GM23248 (cell line): ENCODE data around the gene IL17A. TPM values are rescaled to one million over a fixed set of nuclear protein-coding genes. Genes with fewer than 3 reads are reported as not detected.

ENCODE experiments used
- DNase-seq: peaks from one replicate; pipeline ENCODE4 v3.0.0-alpha.2; 2015
- H2AFZ ChIP-seq: fragments of 200-600 bp; sonication (generic); 2 replicates; pipeline ENCODE4 v1.6.1; 2016; ENCODE audit warnings: antibody characterized with exemption
- H3F3A ChIP-seq: fragments of 200-600 bp; sonication (generic); 2 replicates; pipeline ENCODE4 v1.6.1; 2016; ENCODE audit warnings: mild to moderate bottlenecking, antibody characterized with exemption, mixed run types; ENCODE audit not compliant: insufficient read depth
- H3K27ac ChIP-seq: fragments of 200-600 bp; sonication (generic); 2 replicates; pipeline ENCODE4 v1.5.1; 2016; ENCODE audit warnings: mild to moderate bottlenecking
- H3K27me3 ChIP-seq: fragments of 200-600 bp; sonication (generic); replicated peaks from 2 replicates; pipeline ENCODE4 v1.6.1; 2016; ENCODE audit warnings: mild to moderate bottlenecking; ENCODE audit not compliant: insufficient read depth
- H3K36me3 ChIP-seq: fragments of 200-600 bp; sonication (generic); 2 replicates; pipeline ENCODE4 v1.6.1; 2016; ENCODE audit warnings: low read depth, mild to moderate bottlenecking
- H3K4me1 ChIP-seq: fragments of 200-600 bp; sonication (generic); 2 replicates; pipeline ENCODE4 v1.6.1; 2016; ENCODE audit warnings: mild to moderate bottlenecking; ENCODE audit not compliant: insufficient read depth
- H3K4me2 ChIP-seq: fragments of 200-600 bp; sonication (generic); one replicate; pipeline ENCODE4 v1.6.1; 2016; ENCODE audit warnings: mild to moderate bottlenecking; ENCODE audit not compliant: unreplicated experiment
- H3K4me3 ChIP-seq: fragments of 200-600 bp; sonication (generic); 2 replicates; pipeline ENCODE4 v1.5.1; 2016; ENCODE audit warnings: mild to moderate bottlenecking
- H3K79me2 ChIP-seq: fragments of 200-600 bp; sonication (generic); 2 replicates; pipeline ENCODE4 v1.6.1; 2016; ENCODE audit warnings: mild to moderate bottlenecking; ENCODE audit not compliant: insufficient read depth
- H3K9ac ChIP-seq: fragments of 200-600 bp; sonication (generic); 2 replicates; pipeline ENCODE4 v1.6.1; 2016; ENCODE audit warnings: mild to moderate bottlenecking
- H3K9me2 ChIP-seq: fragments of 200-600 bp; sonication (generic); 2 replicates; pipeline ENCODE4 v1.6.1; 2016; ENCODE audit warnings: mixed run types, mild to moderate bottlenecking, moderate library complexity; ENCODE audit not compliant: insufficient read depth
- H3K9me3 ChIP-seq: fragments of 200-600 bp; sonication (generic); one replicate; pipeline ENCODE4 v1.6.1; 2017; ENCODE audit warnings: low read depth
- H4K20me1 ChIP-seq: fragments of 200-600 bp; sonication (generic); 2 replicates; pipeline ENCODE4 v1.6.0; 2016; ENCODE audit not compliant: insufficient read depth
- EZH2 ChIP-seq: fragments of 200-600 bp; sonication (generic); IDR thresholded peaks from 2 replicates; pipeline ENCODE4 v1.6.1; 2018; ENCODE audit warnings: antibody characterized with exemption, mild to moderate bottlenecking; ENCODE audit not compliant: insufficient read depth, poor library complexity, severe bottlenecking
- EZH2phosphoT487 ChIP-seq: fragments of 200-600 bp; sonication (generic); IDR thresholded peaks from 2 replicates; pipeline ENCODE4 v1.6.1; 2018; ENCODE audit warnings: antibody characterized with exemption, moderate library complexity, mild to moderate bottlenecking, low read depth; ENCODE audit not compliant: insufficient read depth
- WGBS, 2 experiments: methylation state at CpG; one replicate each; pipeline ENCODE4 v1.1.6; 2015 to 2017; ENCODE audit warnings: low lambda C conversion rate in 2 of 2, low coverage in 1 of 2; ENCODE audit errors: missing lambda C conversion rate in 2 of 2; 5-methylcytosine and 5-hydroxymethylcytosine counted together
- in situ Hi-C: fragments of 300-500 bp; cut with MboI; formaldehyde crosslinking; loops from 2 replicates; pipeline ENCODE4 v1.15.0; 2020
- polyA plus RNA-seq: library from polyadenylated mRNA; unstranded; fragments of >200 nt; fragmentation: Nextera tagmentation; extraction: Ambion mirVana; gene quantifications from 2 replicates; pipeline ENCODE4 v1.2.1, GENCODE V29; 2016
- total RNA-seq: library from RNA; depleted of rRNA; stranded (reverse); fragments of >200 nt; shearing (Covaris generic); gene quantifications from 2 replicates; pipeline ENCODE4 v1.2.3, GENCODE V29; 2014

The IL17A gene
- total and polyA plus RNA-seq, 2 experiments from 2014 or later, result not detected

DNA sequence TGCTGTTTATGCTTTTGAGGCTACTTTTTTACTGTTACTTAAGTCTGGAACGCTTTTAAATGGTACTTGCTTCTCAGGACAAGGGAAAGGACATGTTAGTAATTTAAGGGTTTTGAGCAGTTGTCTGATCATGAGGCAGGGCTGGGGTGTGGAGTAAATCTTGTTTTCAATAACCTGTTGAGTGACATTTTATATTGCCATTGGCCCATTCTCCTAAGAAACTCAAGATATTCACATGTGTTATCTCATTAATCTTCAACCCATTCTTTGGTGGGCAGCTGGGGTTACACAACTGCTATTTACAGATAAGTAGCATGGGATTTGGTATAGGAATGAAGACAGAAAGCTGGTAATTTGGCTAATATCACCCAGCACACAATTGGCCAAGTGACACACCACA lies 44.6 kb upstream of the IL17A start:
- H3K9me2 ChIP-seq, result no peaks in the 10 kb centered on the region
- no peak for TF ChIP-seq EZH2phosphoT487
- no peak overlapping the region for H3K9ac ChIP-seq
- H3K27ac ChIP-seq, result no peak overlapping the region
- H2AFZ ChIP-seq, result no peak overlapping the region
- H3K4me1 ChIP-seq, result no peaks in the 10 kb centered on the region
- no peak overlapping the region for H3K4me3 ChIP-seq
- DNase-seq, result no peak
- H3K27me3 ChIP-seq, result peaks cover 32% of the 10 kb centered on the region
- no peaks in the 10 kb centered on the region for H3F3A ChIP-seq
- no peaks in the 10 kb centered on the region for H3K79me2 ChIP-seq
- no peaks in the 10 kb centered on the region for H3K9me3 ChIP-seq
- H3K36me3 ChIP-seq, result no peaks in the 10 kb centered on the region
- in situ Hi-C loops, result no loop called here
- 13% methylated on average over 1 of the region's 1 CpG for WGBS, 2 experiments
- no peak overlapping the region for H3K4me2 ChIP-seq
- H4K20me1 ChIP-seq, result no peaks in the 10 kb centered on the region

DNA sequence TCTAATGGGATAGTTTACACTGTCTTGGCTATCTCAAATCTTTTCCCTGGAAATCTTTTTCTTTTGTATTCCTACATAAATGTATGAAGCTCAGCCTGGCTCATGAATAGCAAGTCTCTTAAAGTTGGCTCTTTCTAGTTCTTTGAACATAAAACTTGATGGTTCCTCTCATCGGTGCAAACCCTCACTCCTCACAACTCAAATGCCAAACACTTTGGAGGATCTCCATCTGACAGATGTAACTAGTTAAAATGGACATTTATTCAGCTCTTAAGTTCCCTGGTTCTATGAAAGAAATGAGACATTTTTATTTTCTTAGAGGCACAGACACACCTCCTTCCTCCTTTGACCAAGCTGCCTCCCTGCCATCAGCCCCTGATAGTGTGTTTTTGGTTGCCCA lies 43.6 kb upstream of the IL17A start:
- H3K36me3 ChIP-seq, result no peaks in the 10 kb centered on the region
- H3K4me2 ChIP-seq, result no peak overlapping the region
- no peaks in the 10 kb centered on the region for H4K20me1 ChIP-seq
- no peaks in the 10 kb centered on the region for H3K79me2 ChIP-seq
- H3K9ac ChIP-seq, result no peak overlapping the region
- H3K4me3 ChIP-seq, result no peak overlapping the region
- H3F3A ChIP-seq, result no peaks in the 10 kb centered on the region
- TF ChIP-seq EZH2phosphoT487 (no peak), EZH2 (no peak)
- no peak overlapping the region for H3K27ac ChIP-seq
- H3K9me3 ChIP-seq, result no peaks in the 10 kb centered on the region
- WGBS, 2 experiments, result 0 to 4% methylated on average over 1 of the region's 1 CpG
- H3K9me2 ChIP-seq, result no peaks in the 10 kb centered on the region
- in situ Hi-C loops, result no loop called here
- H3K4me1 ChIP-seq, result no peaks in the 10 kb centered on the region
- H2AFZ ChIP-seq, result no peak overlapping the region
- no peak for DNase-seq
- H3K27me3 ChIP-seq, result peaks cover 22% of the 10 kb centered on the region

DNA sequence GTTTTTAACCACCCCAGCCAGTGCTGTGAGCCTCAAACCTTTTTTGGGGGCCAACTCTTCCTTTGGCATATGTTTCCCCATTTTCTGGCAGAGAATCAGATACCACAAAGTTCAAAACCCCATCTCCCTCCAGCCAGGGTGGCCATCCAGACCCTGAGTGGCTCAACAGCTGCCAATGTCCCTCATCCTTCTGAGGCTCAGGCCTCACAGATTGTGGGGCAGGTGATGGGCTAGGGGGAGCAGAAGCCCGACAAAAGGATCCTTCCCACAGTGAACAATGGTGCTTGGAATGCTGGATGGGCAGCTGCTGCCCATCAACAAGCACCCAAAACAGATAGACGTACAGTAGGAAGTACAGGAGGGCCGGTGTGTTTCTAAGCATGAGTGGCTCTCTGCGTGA lies 42.6 kb upstream of the IL17A start:
- no peaks in the 10 kb centered on the region for H4K20me1 ChIP-seq
- WGBS, 2 experiments, result 48 to 49% methylated on average over 3 to 4 of the region's 4 CpGs
- TF ChIP-seq EZH2 (no peak), EZH2phosphoT487 (no peak)
- H3K4me1 ChIP-seq, result no peaks in the 10 kb centered on the region
- H3K4me3 ChIP-seq, result no peak overlapping the region
- no peak overlapping the region for H2AFZ ChIP-seq
- no peak overlapping the region for H3K27ac ChIP-seq
- no peaks in the 10 kb centered on the region for H3K9me3 ChIP-seq
- no peak for DNase-seq
- peaks cover 12% of the 10 kb centered on the region; the same call in 1 of the 2 replicates for H3K27me3 ChIP-seq
- in situ Hi-C loops, result no loop called here
- no peaks in the 10 kb centered on the region for H3K79me2 ChIP-seq
- H3K36me3 ChIP-seq, result no peaks in the 10 kb centered on the region
- no peak overlapping the region for H3K4me2 ChIP-seq
- no peak overlapping the region for H3K9ac ChIP-seq
- H3F3A ChIP-seq, result no peaks in the 10 kb centered on the region
- no peaks in the 10 kb centered on the region for H3K9me2 ChIP-seq

DNA sequence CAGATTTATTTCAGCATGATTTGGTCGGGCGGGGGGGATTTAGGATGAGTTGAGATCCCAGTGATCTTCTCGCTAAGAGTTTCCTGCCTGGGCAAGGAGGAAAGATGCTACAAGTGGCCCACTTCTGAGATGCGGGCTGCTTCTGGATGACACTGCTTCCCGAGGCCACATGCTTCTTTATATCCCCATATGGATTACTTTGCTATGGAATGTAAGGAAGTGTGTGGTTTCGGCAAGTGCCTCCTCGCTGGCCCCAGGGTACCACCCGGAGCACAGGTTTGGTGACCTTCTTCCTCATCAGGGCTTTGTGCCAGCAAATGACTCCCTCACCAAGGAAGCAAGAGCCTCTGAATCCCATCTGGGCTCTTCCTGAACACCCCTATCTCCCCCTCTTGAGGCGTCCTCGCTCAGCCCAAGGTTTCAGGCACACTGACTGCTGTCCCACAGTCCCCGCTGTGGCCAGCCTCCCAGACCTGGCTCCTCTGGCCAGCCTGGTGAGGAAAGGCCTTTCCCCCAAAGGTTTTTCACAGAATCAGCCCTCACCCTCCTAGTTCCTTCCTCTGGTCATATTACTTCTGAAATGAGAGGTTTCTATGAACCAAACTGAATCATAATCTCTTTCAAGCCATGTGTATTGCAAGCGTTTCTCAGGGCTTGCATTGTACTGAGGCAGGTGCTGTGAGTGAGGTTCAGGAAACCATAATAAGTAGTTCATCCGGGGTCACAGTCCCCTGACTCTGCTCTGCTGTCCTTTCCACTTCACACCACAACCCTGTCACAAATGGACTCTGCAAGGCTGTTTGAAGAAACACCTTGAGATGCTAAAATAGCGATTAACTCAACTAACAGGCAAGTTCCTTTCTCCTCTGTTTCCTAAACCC lies 41.7 kb upstream of the IL17A start:
- Histone ChIP-seq H3K9me3 (no peaks in the 10 kb centered on the region), H3K4me2 (no peak overlapping the region), H3K27me3 (peaks cover 7% of the 10 kb centered on the region; the same call in 1 of the 2 replicates), H3F3A (no peaks in the 10 kb centered on the region), H3K9me2 (no peaks in the 10 kb centered on the region), H3K9ac (no peak overlapping the region), H2AFZ (no peak overlapping the region), H4K20me1 (no peaks in the 10 kb centered on the region), H3K27ac (no peak overlapping the region), H3K4me3 (no peak overlapping the region), H3K4me1 (no peaks in the 10 kb centered on the region), H3K79me2 (no peaks in the 10 kb centered on the region), H3K36me3 (no peaks in the 10 kb centered on the region)
- WGBS, 2 experiments, result 50 to 55% methylated on average over 14 of the region's 14 CpGs
- TF ChIP-seq EZH2phosphoT487 (no peak), EZH2 (no peak)
- DNase-seq, result no peak
- in situ Hi-C loops, result no loop called here
